ENCODE results near the gene AGAP9.
"Not testable (repeated sequence)": the region's sequence is repeated elsewhere in the genome, so short reads cannot be mapped to it uniquely, and the experiment has no call there.

The AGAP9 gene

DNA sequence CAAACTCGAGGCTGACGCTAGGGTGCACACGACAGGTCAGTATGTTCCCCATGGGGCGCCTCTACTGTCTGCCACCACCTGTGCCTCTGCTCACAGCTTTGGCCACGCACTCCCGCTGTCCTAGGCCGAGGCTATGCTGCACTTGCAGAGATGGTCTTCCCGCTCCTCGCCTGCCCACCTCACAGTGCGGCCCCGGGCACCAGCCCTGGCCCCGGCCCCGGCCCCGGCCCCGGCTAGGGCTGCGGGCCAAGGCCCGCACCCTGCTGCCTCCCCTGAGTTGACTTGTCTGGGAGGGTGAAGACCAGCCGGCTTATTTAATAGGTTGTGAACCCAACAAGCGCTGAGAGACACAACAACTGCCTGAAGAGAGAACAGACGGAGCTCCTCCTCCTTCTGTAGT, at the start of gene AGAP9:
TSS of gene AGAP9 (minus strand) at position 164 of the 400 bp plus-strand sequence. CDS start at position 52, 112 bp downstream.
- H3K27me3 ChIP-seq (ENCODE audit: control insufficient read depth, insufficient read depth, low read length); H3K36me3 ChIP-seq (ENCODE audit: control insufficient read depth, insufficient read depth, low read length); H3K9ac ChIP-seq (ENCODE audit: low read length); H3K9me3 ChIP-seq (ENCODE audit: control insufficient read depth, insufficient read depth, low read depth, low read length); H3K27ac ChIP-seq (ENCODE audit: low read depth, low read length); H3K4me1 ChIP-seq (ENCODE audit: control insufficient read depth, insufficient read depth, low read length); H3K4me3 ChIP-seq (ENCODE audit: low read depth, low read length): not testable (repeated sequence)

DNA sequence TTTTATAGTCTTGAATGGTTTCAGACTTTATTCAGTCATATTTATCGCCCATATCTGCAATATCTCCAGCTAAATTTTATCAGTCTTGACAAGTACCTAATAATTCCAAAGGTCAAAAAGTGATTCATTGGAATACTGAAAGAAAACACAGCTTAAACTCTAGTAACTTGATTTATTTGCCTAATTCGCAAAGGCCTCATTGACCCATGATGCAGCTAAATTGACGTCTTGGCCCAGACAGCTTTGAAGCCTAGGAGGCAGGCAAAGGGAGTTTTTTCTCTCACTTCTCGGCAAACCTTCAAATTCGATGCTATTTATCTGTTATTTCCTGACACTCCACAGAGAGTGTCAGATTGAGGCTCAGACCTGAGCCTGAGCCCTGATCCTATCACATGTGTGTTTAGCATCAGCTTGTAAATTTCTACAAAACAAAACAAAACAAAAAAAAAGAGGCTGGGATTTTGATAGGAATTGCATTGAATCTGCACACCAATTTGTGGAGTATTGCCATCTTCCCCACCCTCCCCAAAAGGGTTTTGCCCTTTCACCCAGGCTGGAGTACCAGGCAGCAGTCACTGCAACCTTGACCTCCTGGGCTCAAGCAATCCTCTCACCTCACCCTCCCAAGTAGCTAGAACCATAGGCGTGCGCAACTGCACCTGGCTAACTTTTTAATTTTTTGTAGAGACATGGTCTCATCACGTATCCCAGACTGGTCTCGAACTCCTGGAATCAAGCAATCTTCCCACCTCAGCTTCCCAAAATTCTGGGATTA, 47.9 kb upstream of the AGAP9 start:
- not testable (repeated sequence) for H3K27me3 ChIP-seq (ENCODE audit: control insufficient read depth, insufficient read depth, low read length); H3K9ac ChIP-seq (ENCODE audit: low read length); H3K27ac ChIP-seq (ENCODE audit: low read depth, low read length); H3K9me3 ChIP-seq (ENCODE audit: control insufficient read depth, insufficient read depth, low read depth, low read length); H3K36me3 ChIP-seq (ENCODE audit: control insufficient read depth, insufficient read depth, low read length); H3K4me1 ChIP-seq (ENCODE audit: control insufficient read depth, insufficient read depth, low read length); H3K4me3 ChIP-seq (ENCODE audit: low read depth, low read length)

DNA sequence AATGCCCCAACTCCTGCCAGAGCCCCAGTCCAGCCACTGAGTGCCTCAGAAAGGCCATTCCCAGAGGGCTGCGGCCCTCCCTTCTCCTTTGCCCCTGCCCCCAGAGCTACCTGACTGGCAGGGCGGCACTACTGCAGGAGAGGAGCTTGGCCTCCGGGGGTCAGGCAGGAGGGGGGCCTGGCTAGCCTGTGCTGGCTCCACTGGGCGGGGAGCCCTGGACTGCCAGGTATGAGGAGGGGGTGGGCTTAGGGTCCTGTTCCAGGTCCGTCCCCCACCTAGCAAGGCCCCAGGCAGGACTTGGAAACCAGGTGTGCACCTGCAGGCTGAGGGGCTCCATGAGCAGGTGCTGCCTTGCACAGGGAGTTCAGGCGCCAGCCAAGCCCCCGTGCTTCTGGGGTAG, 43.3 kb upstream of the AGAP9 start:
- H3K36me3 ChIP-seq (ENCODE audit: control insufficient read depth, insufficient read depth, low read length); H3K9ac ChIP-seq (ENCODE audit: low read length); H3K9me3 ChIP-seq (ENCODE audit: control insufficient read depth, insufficient read depth, low read depth, low read length); H3K27ac ChIP-seq (ENCODE audit: low read depth, low read length); H3K27me3 ChIP-seq (ENCODE audit: control insufficient read depth, insufficient read depth, low read length); H3K4me1 ChIP-seq (ENCODE audit: control insufficient read depth, insufficient read depth, low read length); H3K4me3 ChIP-seq (ENCODE audit: low read depth, low read length): not testable (repeated sequence)

- H3K9ac ChIP-seq (ENCODE audit: low read length); H3K4me1 ChIP-seq (ENCODE audit: control insufficient read depth, insufficient read depth, low read length); H3K27me3 ChIP-seq (ENCODE audit: control insufficient read depth, insufficient read depth, low read length); H3K36me3 ChIP-seq (ENCODE audit: control insufficient read depth, insufficient read depth, low read length); H3K9me3 ChIP-seq (ENCODE audit: control insufficient read depth, insufficient read depth, low read depth, low read length); H3K4me3 ChIP-seq (ENCODE audit: low read depth, low read length); H3K27ac ChIP-seq (ENCODE audit: low read depth, low read length): not testable (repeated sequence)
Observed at GRCh38 chr10:47566108-47566699, 42.8 kb upstream of the AGAP9 start.

- H3K36me3 ChIP-seq (ENCODE audit: control insufficient read depth, insufficient read depth, low read length); H3K27ac ChIP-seq (ENCODE audit: low read depth, low read length); H3K9me3 ChIP-seq (ENCODE audit: control insufficient read depth, insufficient read depth, low read depth, low read length); H3K9ac ChIP-seq (ENCODE audit: low read length); H3K4me1 ChIP-seq (ENCODE audit: control insufficient read depth, insufficient read depth, low read length); H3K4me3 ChIP-seq (ENCODE audit: low read depth, low read length); H3K27me3 ChIP-seq (ENCODE audit: control insufficient read depth, insufficient read depth, low read length): not testable (repeated sequence)
Observed at GRCh38 chr10:47565517-47565920, 42.1 kb upstream of the AGAP9 start.

- not testable (repeated sequence) for H3K9me3 ChIP-seq (ENCODE audit: control insufficient read depth, insufficient read depth, low read depth, low read length); H3K4me1 ChIP-seq (ENCODE audit: control insufficient read depth, insufficient read depth, low read length); H3K36me3 ChIP-seq (ENCODE audit: control insufficient read depth, insufficient read depth, low read length); H3K27ac ChIP-seq (ENCODE audit: low read depth, low read length); H3K4me3 ChIP-seq (ENCODE audit: low read depth, low read length); H3K9ac ChIP-seq (ENCODE audit: low read length); H3K27me3 ChIP-seq (ENCODE audit: control insufficient read depth, insufficient read depth, low read length)
Observed at GRCh38 chr10:47564953-47565352, 41.5 kb upstream of the AGAP9 start.

DNA sequence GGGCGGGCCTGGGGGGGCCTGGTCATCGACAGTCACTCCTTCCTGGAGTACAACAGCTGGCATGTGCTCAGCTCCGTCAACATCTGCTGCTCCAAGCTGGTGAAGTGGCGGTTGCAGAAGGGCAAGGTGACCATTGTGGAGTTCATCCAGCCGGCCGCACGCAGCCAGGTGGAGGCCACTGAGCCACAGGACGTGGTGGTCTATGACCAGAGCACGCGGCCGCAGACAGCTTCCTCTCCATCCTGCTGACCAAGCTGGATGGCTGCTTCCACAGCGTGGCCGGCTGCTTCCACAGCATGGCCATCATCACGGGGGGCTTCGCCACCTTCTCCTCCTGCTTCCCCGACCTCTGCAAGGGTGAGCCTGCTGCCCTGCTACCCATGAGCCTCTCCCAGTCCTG, 40.9 kb upstream of the AGAP9 start:
- not testable (repeated sequence) for H3K27ac ChIP-seq (ENCODE audit: low read depth, low read length); H3K9ac ChIP-seq (ENCODE audit: low read length); H3K4me1 ChIP-seq (ENCODE audit: control insufficient read depth, insufficient read depth, low read length); H3K4me3 ChIP-seq (ENCODE audit: low read depth, low read length); H3K27me3 ChIP-seq (ENCODE audit: control insufficient read depth, insufficient read depth, low read length); H3K36me3 ChIP-seq (ENCODE audit: control insufficient read depth, insufficient read depth, low read length); H3K9me3 ChIP-seq (ENCODE audit: control insufficient read depth, insufficient read depth, low read depth, low read length)

GRCh38 chr10:47560452-47560851, 37.0 kb upstream of the AGAP9 start:
- not testable (repeated sequence) for H3K27me3 ChIP-seq (ENCODE audit: control insufficient read depth, insufficient read depth, low read length); H3K27ac ChIP-seq (ENCODE audit: low read depth, low read length); H3K9me3 ChIP-seq (ENCODE audit: control insufficient read depth, insufficient read depth, low read depth, low read length); H3K4me1 ChIP-seq (ENCODE audit: control insufficient read depth, insufficient read depth, low read length); H3K4me3 ChIP-seq (ENCODE audit: low read depth, low read length); H3K9ac ChIP-seq (ENCODE audit: low read length); H3K36me3 ChIP-seq (ENCODE audit: control insufficient read depth, insufficient read depth, low read length)

- H3K4me3 ChIP-seq (ENCODE audit: low read depth, low read length); H3K9me3 ChIP-seq (ENCODE audit: control insufficient read depth, insufficient read depth, low read depth, low read length); H3K27ac ChIP-seq (ENCODE audit: low read depth, low read length); H3K4me1 ChIP-seq (ENCODE audit: control insufficient read depth, insufficient read depth, low read length); H3K9ac ChIP-seq (ENCODE audit: low read length); H3K36me3 ChIP-seq (ENCODE audit: control insufficient read depth, insufficient read depth, low read length); H3K27me3 ChIP-seq (ENCODE audit: control insufficient read depth, insufficient read depth, low read length): not testable (repeated sequence)
Observed at GRCh38 chr10:47559718-47560308, 36.4 kb upstream of the AGAP9 start.

GRCh38 chr10:47558109-47558508, 34.7 kb upstream of the AGAP9 start:
- H3K27ac ChIP-seq (ENCODE audit: low read depth, low read length); H3K27me3 ChIP-seq (ENCODE audit: control insufficient read depth, insufficient read depth, low read length); H3K9ac ChIP-seq (ENCODE audit: low read length); H3K4me1 ChIP-seq (ENCODE audit: control insufficient read depth, insufficient read depth, low read length); H3K4me3 ChIP-seq (ENCODE audit: low read depth, low read length); H3K36me3 ChIP-seq (ENCODE audit: control insufficient read depth, insufficient read depth, low read length); H3K9me3 ChIP-seq (ENCODE audit: control insufficient read depth, insufficient read depth, low read depth, low read length): not testable (repeated sequence)

DNA sequence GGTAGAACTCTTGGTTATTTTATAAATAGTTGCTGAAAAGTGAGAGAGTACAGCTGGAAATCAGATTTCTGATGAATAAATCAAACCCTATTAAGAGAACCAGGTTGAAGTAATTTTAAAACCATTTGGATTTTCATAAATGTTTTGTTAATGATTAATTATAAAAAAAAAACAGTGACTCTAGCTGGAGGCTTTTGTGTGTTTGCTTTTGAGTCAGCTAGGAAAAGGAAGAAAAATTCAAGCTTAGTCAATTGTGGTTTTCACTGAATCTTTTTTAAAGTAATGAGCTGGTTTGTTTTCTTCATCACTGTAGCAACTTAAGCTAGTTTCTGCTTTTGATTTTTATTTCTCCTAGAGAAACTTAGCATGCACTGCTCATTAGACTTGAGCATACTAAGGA, 34.2 kb upstream of the AGAP9 start:
- not testable (repeated sequence) for H3K27ac ChIP-seq (ENCODE audit: low read depth, low read length); H3K4me1 ChIP-seq (ENCODE audit: control insufficient read depth, insufficient read depth, low read length); H3K4me3 ChIP-seq (ENCODE audit: low read depth, low read length); H3K36me3 ChIP-seq (ENCODE audit: control insufficient read depth, insufficient read depth, low read length); H3K27me3 ChIP-seq (ENCODE audit: control insufficient read depth, insufficient read depth, low read length); H3K9me3 ChIP-seq (ENCODE audit: control insufficient read depth, insufficient read depth, low read depth, low read length); H3K9ac ChIP-seq (ENCODE audit: low read length)

All from HUES6 (cell line).